ENCODE results near the gene CTXND1. TPM values are rescaled to one million over a fixed set of nuclear protein-coding genes. Genes with fewer than 3 reads are reported as not detected.
A peak's percentile ranks its signal among the peaks of the same experiment; 100 is the strongest.

Gene CTXND1
- total and polyA plus RNA-seq, 2 of the 8 experiments (the other 6 are each of a cell fraction or from before 2014, with no cell fraction given), result 0.03 TPM; not detected in 1

DNA sequence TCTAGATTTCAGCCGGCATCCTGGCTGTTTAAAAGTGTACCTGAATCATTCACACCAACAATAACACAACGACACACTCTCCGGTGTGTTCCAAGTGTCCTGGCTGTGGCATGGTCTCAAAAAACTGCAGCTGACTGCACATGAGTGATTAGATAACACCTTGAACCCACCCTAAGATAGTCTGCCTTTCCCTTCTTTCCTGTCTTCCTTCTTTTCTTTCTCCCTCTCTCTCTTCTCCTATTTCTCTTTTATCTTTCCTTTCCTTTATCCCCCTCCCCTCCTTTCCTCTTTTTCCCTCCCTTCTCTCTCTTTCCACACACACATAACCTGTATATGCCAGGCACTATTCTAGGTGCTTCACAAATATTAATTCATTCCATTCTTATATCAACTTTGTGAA lies 100.4 kb downstream of the CTXND1 start:
- ChIA-PET CTCF (ENCODE audit: partially characterized antibody) (interaction anchor here (1.5 to 2.2 kb wide), 3 partner anchors 20 to 63 kb away, joined by 3 to 10 read pairs (median 5); no protein-coding TSS in a partner anchor), POLR2A (ENCODE audit: partially characterized antibody) (interaction anchor here (2.2 kb wide), 1 partner anchor 10 kb away, joined by 11 read pairs; no protein-coding TSS in a partner anchor)
- Histone ChIP-seq H3K27ac (ENCODE audit: low read depth, low read length) (no peak overlapping the region), H2BK20ac (ENCODE audit: low read length) (no peak overlapping the region), H4K20me1 (replicated peaks in 1 of 2; ENCODE audit: control insufficient read depth in 1 of 2, insufficient read depth in 2 of 2, low read length in 2 of 2) (peaks cover 0 to 3% of the 10 kb centered on the region in 2 experiments), H3K18ac (ENCODE audit: extremely low read depth, low read length) (no peak overlapping the region), H2AFZ (ENCODE audit: low read length) (no peak overlapping the region), H3K9ac (replicated peaks in 1 of 4; ENCODE audit: extremely low read depth in 1 of 4, low read depth in 3 of 4, low read length in 3 of 4) (no peak overlapping the region), H3K9me3 (ENCODE audit: insufficient read depth in 2 of 2, low read depth in 1 of 2, low read length in 1 of 2) (no peaks in the 10 kb centered on the region), H2BK120ac (replicated peaks; ENCODE audit: low read depth, low read length) (no peak overlapping the region), H3K4me3 (ENCODE audit: extremely low read depth in 1 of 4, insufficient read depth in 2 of 4, low read depth in 3 of 4, low read length in 4 of 4) (peak overlapping the region in 2 of 4 experiments; percentile 46 to 79; a peak in 3 of 8 replicates), H3K27me3 (replicated peaks in 1 of 4; ENCODE audit: control insufficient read depth in 3 of 4, extremely low read depth in 1 of 4, insufficient read depth in 3 of 4, low read length in 3 of 4) (peaks cover 0 to 2% (median 0%) of the 10 kb centered on the region in 4 experiments; a peak in 2 of 7 replicates), H2BK15ac (ENCODE audit: low read length) (no peak overlapping the region), H3K36me3 (ENCODE audit: control insufficient read depth in 2 of 4, insufficient read depth in 4 of 4, low read length in 3 of 4) (no peaks in the 10 kb centered on the region), H2BK12ac (ENCODE audit: low read depth, low read length) (no peak overlapping the region), H3K56ac (replicated peaks; ENCODE audit: insufficient read length, low read depth, low read length) (no peak overlapping the region), H4K5ac (ENCODE audit: insufficient read length, low read depth, low read length) (no peak overlapping the region), H3K23ac (ENCODE audit: insufficient read length) (no peak overlapping the region), H4K91ac (replicated peaks; ENCODE audit: insufficient read length, low read length) (no peak overlapping the region), H3K4me2 (ENCODE audit: insufficient read depth in 1 of 2, low read depth in 2 of 2, low read length in 2 of 2) (peak overlapping the region; percentile 92 to 93; a peak in 3 of 4 replicates), H4K8ac (ENCODE audit: extremely low read depth, insufficient read depth, low read length) (no peak overlapping the region), H2AK5ac (ENCODE audit: low read depth, low read length) (no peak overlapping the region), H3K79me2 (ENCODE audit: control insufficient read depth in 1 of 2, insufficient read depth in 2 of 2, low read length in 2 of 2) (no peaks in the 10 kb centered on the region), H3K14ac (ENCODE audit: insufficient read length) (no peak overlapping the region), H3K4me1 (replicated peaks in 1 of 4; ENCODE audit: control insufficient read depth in 3 of 4, insufficient read depth in 4 of 4, low read length in 3 of 4) (peaks cover 0 to 12% (median 2%) of the 10 kb centered on the region in 4 experiments; a peak in 3 of 7 replicates), H3K23me2 (ENCODE audit: low read depth, low read length) (peaks cover 9% of the 10 kb centered on the region), H3K79me1 (ENCODE audit: low read depth, low read length) (peaks cover 3% of the 10 kb centered on the region; the same call in 1 of the 2 replicates), H2BK5ac (ENCODE audit: low read depth, low read length) (no peak overlapping the region), H3K4ac (replicated peaks; ENCODE audit: insufficient read length, low read depth, low read length) (no peak overlapping the region)
- TF ChIP-seq, protein P1, sequence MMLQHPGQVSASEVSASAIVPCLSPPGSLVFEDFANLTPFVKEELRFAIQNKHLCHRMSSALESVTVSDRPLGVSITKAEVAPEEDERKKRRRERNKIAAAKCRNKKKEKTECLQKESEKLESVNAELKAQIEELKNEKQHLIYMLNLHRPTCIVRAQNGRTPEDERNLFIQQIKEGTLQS (IDR thresholded peaks at IDR 0.05; ENCODE audit: insufficient read depth, low read depth, low read length), result no peak
- TF ChIP-seq JUN (IDR thresholded peaks at IDR 0.05; ENCODE audit: low read depth, low read length), result no peak
- TF ChIP-seq, protein P2, sequence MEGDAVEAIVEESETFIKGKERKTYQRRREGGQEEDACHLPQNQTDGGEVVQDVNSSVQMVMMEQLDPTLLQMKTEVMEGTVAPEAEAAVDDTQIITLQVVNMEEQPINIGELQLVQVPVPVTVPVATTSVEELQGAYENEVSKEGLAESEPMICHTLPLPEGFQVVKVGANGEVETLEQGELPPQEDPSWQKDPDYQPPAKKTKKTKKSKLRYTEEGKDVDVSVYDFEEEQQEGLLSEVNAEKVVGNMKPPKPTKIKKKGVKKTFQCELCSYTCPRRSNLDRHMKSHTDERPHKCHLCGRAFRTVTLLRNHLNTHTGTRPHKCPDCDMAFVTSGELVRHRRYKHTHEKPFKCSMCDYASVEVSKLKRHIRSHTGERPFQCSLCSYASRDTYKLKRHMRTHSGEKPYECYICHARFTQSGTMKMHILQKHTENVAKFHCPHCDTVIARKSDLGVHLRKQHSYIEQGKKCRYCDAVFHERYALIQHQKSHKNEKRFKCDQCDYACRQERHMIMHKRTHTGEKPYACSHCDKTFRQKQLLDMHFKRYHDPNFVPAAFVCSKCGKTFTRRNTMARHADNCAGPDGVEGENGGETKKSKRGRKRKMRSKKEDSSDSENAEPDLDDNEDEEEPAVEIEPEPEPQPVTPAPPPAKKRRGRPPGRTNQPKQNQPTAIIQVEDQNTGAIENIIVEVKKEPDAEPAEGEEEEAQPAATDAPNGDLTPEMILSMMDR (IDR thresholded peaks at IDR 0.05; ENCODE audit: control extremely low read depth in 1 of 3, insufficient read depth in 1 of 3, low read depth in 1 of 3, low read length in 3 of 3), result no peak
- no peak for TF ChIP-seq KDM1A (IDR thresholded peaks at IDR 0.05; ENCODE audit: borderline replicate concordance, low read length)
- DNase-seq (ENCODE audit: low read depth in 1 of 2, low spot score in 2 of 2) (no peak), FAIRE-seq (no peak)
- WGBS, 2 experiments (ENCODE audit: extremely low coverage in 1 of 2, insufficient coverage in 1 of 2, insufficient read length in 1 of 2, insufficient replicate concordance in 2 of 2, low coverage in 1 of 2, low lambda C conversion rate in 2 of 2, missing lambda C conversion rate in 1 of 2), result 81% methylated on average over 3 of the region's 3 CpGs; no CpG with 5 or more reads in 1 of the 2 experiments

All from H1 (cell line).